Hepatocyte (in vitro differentiated cells): Measurements from ENCODE around the gene ARRB1.

Experiments
- EZH2 ChIP-seq: fragments of 200-600 bp; sonication (generic); IDR thresholded peaks from 2 replicates; pipeline ENCODE4 v1.6.1; 2016; ENCODE audit warnings: antibody characterized with exemption, mild to moderate bottlenecking, borderline replicate concordance
- TF ChIP-seq, protein P1 (sequence below): fragments of 200-600 bp; sonication (generic); IDR thresholded peaks from 2 replicates; pipeline ENCODE4 v1.5.1; 2016; ENCODE audit warnings: antibody characterized with exemption, mild to moderate bottlenecking; ENCODE audit not compliant: poor library complexity

GRCh38 chr11:75374646-75375045 is 23.2 kb upstream of the ARRB1 start:
- no peak for TF ChIP-seq EZH2
- TF ChIP-seq, protein P1, sequence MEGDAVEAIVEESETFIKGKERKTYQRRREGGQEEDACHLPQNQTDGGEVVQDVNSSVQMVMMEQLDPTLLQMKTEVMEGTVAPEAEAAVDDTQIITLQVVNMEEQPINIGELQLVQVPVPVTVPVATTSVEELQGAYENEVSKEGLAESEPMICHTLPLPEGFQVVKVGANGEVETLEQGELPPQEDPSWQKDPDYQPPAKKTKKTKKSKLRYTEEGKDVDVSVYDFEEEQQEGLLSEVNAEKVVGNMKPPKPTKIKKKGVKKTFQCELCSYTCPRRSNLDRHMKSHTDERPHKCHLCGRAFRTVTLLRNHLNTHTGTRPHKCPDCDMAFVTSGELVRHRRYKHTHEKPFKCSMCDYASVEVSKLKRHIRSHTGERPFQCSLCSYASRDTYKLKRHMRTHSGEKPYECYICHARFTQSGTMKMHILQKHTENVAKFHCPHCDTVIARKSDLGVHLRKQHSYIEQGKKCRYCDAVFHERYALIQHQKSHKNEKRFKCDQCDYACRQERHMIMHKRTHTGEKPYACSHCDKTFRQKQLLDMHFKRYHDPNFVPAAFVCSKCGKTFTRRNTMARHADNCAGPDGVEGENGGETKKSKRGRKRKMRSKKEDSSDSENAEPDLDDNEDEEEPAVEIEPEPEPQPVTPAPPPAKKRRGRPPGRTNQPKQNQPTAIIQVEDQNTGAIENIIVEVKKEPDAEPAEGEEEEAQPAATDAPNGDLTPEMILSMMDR, result no peak
